Ecto neural progenitor cell (in vitro differentiated cells): ENCODE measurements around the gene ARHGEF10L.
"Not testable (repeated sequence)": the region's sequence is repeated elsewhere in the genome, so short reads cannot be mapped to it uniquely, and the experiment has no call there.

Experiments used
- DNase-seq: peaks from one replicate; pipeline ENCODE4 v3.0.0-alpha.2; 2018; ENCODE audit warnings: low spot score

ARHGEF10L gene

GRCh38 chr1:17739050-17739449 lies 199.6 kb downstream of the ARHGEF10L start:
- no peak for DNase-seq

GRCh38 chr1:17741052-17741451 lies 201.6 kb downstream of the ARHGEF10L start:
- DNase-seq, result no peak

- no peak for DNase-seq
Measured at GRCh38 chr1:17742583-17742982, 203.1 kb downstream of the ARHGEF10L start.

GRCh38 chr1:17743008-17743647 lies 203.6 kb downstream of the ARHGEF10L start:
- DNase-seq, result no peak

GRCh38 chr1:17743925-17744324 lies 204.4 kb downstream of the ARHGEF10L start:
- DNase-seq, result no peak

GRCh38 chr1:17744666-17745478 lies 205.4 kb downstream of the ARHGEF10L start:
- DNase-seq, result no peak

- no peak for DNase-seq
Measured at GRCh38 chr1:17745479-17745955, 206.0 kb downstream of the ARHGEF10L start.

- DNase-seq, result not testable (repeated sequence)
Measured at GRCh38 chr1:17746281-17746680, 206.8 kb downstream of the ARHGEF10L start.

GRCh38 chr1:17746920-17747319 lies 207.4 kb downstream of the ARHGEF10L start:
- DNase-seq, result no peak
